BJ (cell line): ENCODE measurements around the gene HCFC1. TPM values are rescaled to one million over a fixed set of nuclear protein-coding genes. Genes with fewer than 3 reads are reported as not detected.

ENCODE experiments used
- CTCF ChIA-PET: fragments of 350-600 bp; formaldehyde crosslinking; extraction: SDS; loops from one replicate; lab custom pipeline; 2021; ENCODE audit warnings: antibody characterized with exemption, inconsistent platforms; lab: Yijun Ruan, JAX
- POLR2A ChIA-PET: fragments of 300-600 bp; sonication (Branson Sonifier 250); formaldehyde crosslinking; extraction: SDS; loops from one replicate; lab custom pipeline; 2021; ENCODE audit warnings: antibody characterized with exemption; lab: Charles Lee
- DNase-seq: peaks from one replicate; pipeline ENCODE4 v3.0.0-alpha.2; 2011; ENCODE audit warnings: low read depth
- H3K27me3 ChIP-seq: 2 replicates; pipeline ENCODE4 v1.6.0; 2011; ENCODE audit warnings: low read length; ENCODE audit not compliant: control insufficient read depth, insufficient read depth
- H3K36me3 ChIP-seq: 2 replicates; pipeline ENCODE4 v1.5.1; 2011; ENCODE audit warnings: low read length; ENCODE audit not compliant: control insufficient read depth, insufficient read depth
- H3K4me3 ChIP-seq: 2 replicates; pipeline ENCODE4 v1.5.1; 2011; ENCODE audit warnings: low read depth, mild to moderate bottlenecking, control low read depth, low read length
- polyA plus RNA-seq: library from polyadenylated mRNA; depleted of rRNA; stranded (reverse); fragments of >200 nt; gene quantifications from 2 replicates; pipeline ENCODE4 v1.2.3, GENCODE V29; 2011
- TF ChIP-seq, protein P1 (sequence below): IDR thresholded peaks from 2 replicates; pipeline ENCODE4 v1.5.1; 2011; ENCODE audit warnings: low read depth, mild to moderate bottlenecking, control low read depth, inconsistent platforms, low read length, moderate library complexity; ENCODE audit not compliant: insufficient read depth

The HCFC1 gene
- polyA plus RNA-seq, 1 experiment: 3.3 TPM

GRCh38 chrX:153966841-153967535, 4.6 kb downstream of the HCFC1 start:
- CTCF ChIA-PET: interaction anchor here (0.6 to 4.7 kb wide), 4 partner anchors 14 to 39 kb away, joined by 3 to 19 read pairs (median 4); no protein-coding TSS in a partner anchor

GRCh38 chrX:153966283-153966688, 5.3 kb downstream of the HCFC1 start:
- no peaks in the 10 kb centered on the region for H3K27me3 ChIP-seq
- DNase-seq: no peak
- no peak overlapping the region for H3K4me3 ChIP-seq
- ChIA-PET CTCF (interaction anchor here (0.8 to 4.7 kb wide), 3 partner anchors 13 to 38 kb away, joined by 3 to 19 read pairs (median 3); no protein-coding TSS in a partner anchor), POLR2A (interaction anchor here (0.6 kb wide), 1 partner anchor 405 kb away, joined by 4 read pairs; no protein-coding TSS in a partner anchor)
- peaks cover 19% of the 10 kb centered on the region for H3K36me3 ChIP-seq
- TF ChIP-seq, protein P1, sequence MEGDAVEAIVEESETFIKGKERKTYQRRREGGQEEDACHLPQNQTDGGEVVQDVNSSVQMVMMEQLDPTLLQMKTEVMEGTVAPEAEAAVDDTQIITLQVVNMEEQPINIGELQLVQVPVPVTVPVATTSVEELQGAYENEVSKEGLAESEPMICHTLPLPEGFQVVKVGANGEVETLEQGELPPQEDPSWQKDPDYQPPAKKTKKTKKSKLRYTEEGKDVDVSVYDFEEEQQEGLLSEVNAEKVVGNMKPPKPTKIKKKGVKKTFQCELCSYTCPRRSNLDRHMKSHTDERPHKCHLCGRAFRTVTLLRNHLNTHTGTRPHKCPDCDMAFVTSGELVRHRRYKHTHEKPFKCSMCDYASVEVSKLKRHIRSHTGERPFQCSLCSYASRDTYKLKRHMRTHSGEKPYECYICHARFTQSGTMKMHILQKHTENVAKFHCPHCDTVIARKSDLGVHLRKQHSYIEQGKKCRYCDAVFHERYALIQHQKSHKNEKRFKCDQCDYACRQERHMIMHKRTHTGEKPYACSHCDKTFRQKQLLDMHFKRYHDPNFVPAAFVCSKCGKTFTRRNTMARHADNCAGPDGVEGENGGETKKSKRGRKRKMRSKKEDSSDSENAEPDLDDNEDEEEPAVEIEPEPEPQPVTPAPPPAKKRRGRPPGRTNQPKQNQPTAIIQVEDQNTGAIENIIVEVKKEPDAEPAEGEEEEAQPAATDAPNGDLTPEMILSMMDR: no peak

More at GRCh38 chrX:153966841-153967535, 4.6 kb downstream of the HCFC1 start:
- Histone ChIP-seq H3K36me3 (peaks cover 14% of the 10 kb centered on the region), H3K27me3 (no peaks in the 10 kb centered on the region), H3K4me3 (no peak overlapping the region)
- DNase-seq: no peak
- TF ChIP-seq, protein P1: no peak
- POLR2A ChIA-PET: no interaction called here

GRCh38 chrX:153965406-153965805, 6.2 kb downstream of the HCFC1 start:
- no peak overlapping the region for H3K4me3 ChIP-seq
- no peaks in the 10 kb centered on the region for H3K27me3 ChIP-seq
- no peak for DNase-seq
- CTCF ChIA-PET: no interaction called here
- peaks cover 19% of the 10 kb centered on the region for H3K36me3 ChIP-seq
- POLR2A ChIA-PET: no interaction called here
- TF ChIP-seq, protein P1: no peak

DNA sequence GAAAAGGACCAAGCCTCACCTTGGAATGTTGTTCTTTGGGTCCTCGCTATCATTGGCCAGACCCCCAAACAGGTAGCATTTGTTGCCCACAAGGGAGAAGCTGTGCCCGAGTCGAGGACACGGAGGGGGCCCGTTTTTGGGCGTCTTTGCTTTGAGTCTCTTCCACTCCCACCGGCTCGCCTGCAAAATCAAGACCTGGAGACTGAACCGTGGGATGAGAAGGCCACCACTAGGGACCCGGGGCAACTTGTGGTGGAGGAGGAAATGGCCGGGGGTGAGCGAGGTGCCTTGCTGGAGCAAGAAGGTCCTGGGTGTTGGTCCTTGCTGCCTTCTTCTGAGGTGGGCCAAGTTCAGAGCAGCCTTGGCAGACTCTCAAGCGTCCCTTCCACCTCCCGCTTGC, 7.5 kb downstream of the HCFC1 start:
- DNase-seq: no peak
- ChIA-PET POLR2A (no interaction called here), CTCF (interaction anchor here (0.7 kb wide), 1 partner anchor 128 kb away, joined by 3 read pairs; no protein-coding TSS in a partner anchor)
- Histone ChIP-seq H3K27me3 (no peaks in the 10 kb centered on the region), H3K4me3 (no peak overlapping the region), H3K36me3 (peaks cover 27% of the 10 kb centered on the region)
- TF ChIP-seq, protein P1: no peak

DNA sequence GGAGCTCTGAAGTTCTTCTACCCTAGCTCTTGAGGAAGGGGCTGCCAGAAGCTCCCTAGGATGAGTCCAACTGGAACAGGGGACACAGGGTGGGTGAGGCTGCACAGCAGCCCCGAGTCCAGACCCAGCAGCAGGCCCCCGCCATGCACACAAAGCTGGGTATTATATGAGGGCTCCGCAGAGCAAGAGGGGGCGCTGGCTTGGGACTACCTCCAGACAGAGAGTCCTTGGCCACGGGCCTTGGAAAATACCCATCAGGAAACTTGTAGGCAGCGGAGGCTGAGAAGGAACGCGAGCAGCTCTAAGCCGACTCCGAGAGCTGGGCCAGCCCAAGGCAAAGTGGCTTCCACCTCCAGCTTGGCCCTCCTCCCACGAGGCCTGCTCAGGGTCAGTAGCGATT, 8.1 kb downstream of the HCFC1 start:
- peaks cover 29% of the 10 kb centered on the region for H3K36me3 ChIP-seq
- ChIA-PET POLR2A (no interaction called here), CTCF (no interaction called here)
- no peaks in the 10 kb centered on the region for H3K27me3 ChIP-seq
- no peak for DNase-seq
- TF ChIP-seq, protein P1: no peak
- H3K4me3 ChIP-seq: no peak overlapping the region
